Keratinocyte (primary cell): ENCODE data around the gene ALK. TPM values are rescaled to one million over a fixed set of nuclear protein-coding genes. Genes with fewer than 3 reads are reported as not detected.

Experiments
- DNase-seq: peaks from one replicate; pipeline ENCODE4 v3.0.0-alpha.2; 2011; ENCODE audit warnings: low read depth, missing footprints, low spot score
- FAIRE-seq: peaks from 2 replicates; lab custom pipeline; 2011; peaks lifted over from hg19 to GRCh38; lab: Jason Lieb, UNC
- H2AFZ ChIP-seq: 2 replicates; pipeline ENCODE4 v1.6.0; 2012; ENCODE audit warnings: low read length, control low read depth, inconsistent platforms; ENCODE audit not compliant: control insufficient read depth
- H3K27ac ChIP-seq: 2 replicates; pipeline ENCODE4 v1.5.1; 2011; ENCODE audit warnings: low read length; ENCODE audit not compliant: control insufficient read depth, insufficient read depth
- H3K27me3 ChIP-seq: 3 replicates; pipeline ENCODE4 v1.6.0; 2011; ENCODE audit warnings: low read length; ENCODE audit not compliant: control insufficient read depth, insufficient read depth; ENCODE audit errors: extremely low read depth
- H3K36me3 ChIP-seq, 2 experiments: 2 replicates in 1 of 2; 3 replicates in 1 of 2; pipeline ENCODE4 v1.5.1; 2011; ENCODE audit warnings: low read length in 2 of 2, mild to moderate bottlenecking in 1 of 2; ENCODE audit not compliant: control insufficient read depth in 2 of 2, insufficient read depth in 2 of 2; ENCODE audit errors: extremely low read depth in 1 of 2
- H3K4me1 ChIP-seq: 3 replicates; pipeline ENCODE4 v1.5.1; 2011; ENCODE audit warnings: low read length; ENCODE audit not compliant: control insufficient read depth, insufficient read depth; ENCODE audit errors: extremely low read depth
- H3K4me2 ChIP-seq: 3 replicates; pipeline ENCODE4 v1.6.0; 2011; ENCODE audit warnings: low read depth, low read length; ENCODE audit not compliant: control insufficient read depth, insufficient read depth; ENCODE audit errors: extremely low read depth
- H3K4me3 ChIP-seq, 3 experiments: fragments of 200-600 bp in 1 of 3; sonication (generic) in 1 of 3; 2 replicates in 2 of 3; 3 replicates in 1 of 3; pipeline ENCODE4 v1.5.1; 2011 to 2016; ENCODE audit warnings: low read length in 3 of 3, mild to moderate bottlenecking in 3 of 3, control low read depth in 2 of 3, inconsistent platforms in 1 of 3, low read depth in 1 of 3, mixed read lengths in 1 of 3, mixed run types in 1 of 3, moderate library complexity in 1 of 3; ENCODE audit not compliant: control insufficient read depth in 2 of 3, insufficient read depth in 2 of 3; ENCODE audit errors: extremely low read depth in 1 of 3
- H3K79me2 ChIP-seq: 2 replicates; pipeline ENCODE4 v1.6.0; 2012; ENCODE audit warnings: low read length; ENCODE audit not compliant: control insufficient read depth, insufficient read depth
- H3K9ac ChIP-seq: 3 replicates; pipeline ENCODE4 v1.6.0; 2011; ENCODE audit warnings: low read length; ENCODE audit not compliant: control insufficient read depth, insufficient read depth; ENCODE audit errors: extremely low read depth
- H3K9me1 ChIP-seq: 3 replicates; pipeline ENCODE4 v1.6.0; 2011; ENCODE audit warnings: low read length; ENCODE audit not compliant: control insufficient read depth, insufficient read depth; ENCODE audit errors: extremely low read depth
- H3K9me3 ChIP-seq: 2 replicates; pipeline ENCODE4 v1.5.1; 2012; ENCODE audit warnings: low read depth, low read length; ENCODE audit not compliant: control insufficient read depth
- H4K20me1 ChIP-seq: 3 replicates; pipeline ENCODE4 v1.6.0; 2011; ENCODE audit warnings: low read length; ENCODE audit not compliant: control insufficient read depth, insufficient read depth; ENCODE audit errors: extremely low read depth
- CTCF ChIP-seq, 3 experiments: IDR thresholded peaks in 1 of 3; conservative IDR thresholded peaks in 1 of 3; optimal IDR thresholded peaks in 1 of 3; 2 replicates in 2 of 3; 3 replicates in 1 of 3; pipeline versions ENCODE3 to v1.5.1; 2011; ENCODE audit warnings: low read length in 3 of 3, mild to moderate bottlenecking in 3 of 3, moderate library complexity in 2 of 3, control low read depth in 1 of 3, inconsistent platforms in 1 of 3; ENCODE audit not compliant: insufficient read depth in 2 of 3; ENCODE audit errors: extremely low read depth in 1 of 3
- EZH2 ChIP-seq: IDR thresholded peaks from one replicate; pipeline ENCODE4 v1.6.1; 2012; ENCODE audit warnings: inconsistent platforms, mild to moderate bottlenecking, low read length, moderate library complexity
- dilution Hi-C: fragments of 300-500 bp; cut with MboI; formaldehyde crosslinking; loops from one replicate; pipeline ENCODE4 v1.7.0; 2020; ENCODE audit warnings: low sequenced_read_pairs; ENCODE audit not compliant: extremely low pct_ligation_motif_present
- polyA plus RNA-seq, 5 experiments: library from polyadenylated mRNA; depleted of rRNA in 3 of 5; stranded (reverse) in 3 of 5; stranded (forward) in 1 of 5; unstranded in 1 of 5; fragments of >200 nt; gene quantifications; 1 replicate in 1 of 5; 2 replicates in 3 of 5; 3 replicates in 1 of 5; pipeline versions ENCODE4 v1.2.1 to v1.2.3, GENCODE V29; 2011 to 2012; ENCODE audit warnings: missing spikeins in 2 of 5, low read depth in 1 of 5, low replicate concordance in 1 of 5

Gene ALK
- polyA plus RNA-seq, 1 donor (not counting 4 experiments of a cell fraction or from before 2014, with no cell fraction given) = not detected

DNA sequence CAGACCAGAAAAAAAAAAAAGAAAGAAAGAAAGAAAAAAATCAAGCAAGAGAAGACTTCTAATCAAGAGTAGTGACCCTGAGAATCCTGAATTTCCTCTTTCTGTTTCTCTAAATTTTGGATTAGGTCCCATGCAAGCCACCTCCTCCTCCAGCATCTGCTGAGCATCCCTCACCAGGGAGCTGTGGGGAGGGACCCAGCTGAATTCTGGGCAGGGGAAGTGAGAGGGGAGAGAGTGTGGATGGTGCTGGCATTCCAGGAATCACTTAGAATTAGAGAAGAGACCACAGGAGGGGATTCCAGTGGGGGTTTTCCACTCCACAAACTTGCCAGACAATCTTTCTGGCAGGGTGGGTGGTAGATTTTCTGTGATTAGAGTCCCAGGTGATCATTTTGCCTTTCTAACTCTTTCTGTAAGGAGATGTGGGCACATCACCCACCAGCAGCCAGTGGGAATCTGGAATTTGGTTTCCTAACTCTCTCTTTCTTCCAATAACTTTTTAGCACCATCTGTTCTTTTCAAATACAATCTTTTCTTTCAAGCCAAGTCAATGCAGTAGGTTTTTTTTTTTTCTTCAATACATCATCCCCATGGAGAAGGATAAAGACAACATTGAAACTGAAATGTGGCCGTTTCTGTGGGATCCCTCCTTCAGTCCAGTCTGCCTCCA, 526.9 kb downstream of the ALK start:
- no peak overlapping the region for H3K4me3 ChIP-seq
- H4K20me1 ChIP-seq = no peaks in the 10 kb centered on the region
- H3K27me3 ChIP-seq = peaks cover 13% of the 10 kb centered on the region
- no peaks in the 10 kb centered on the region for H3K9me3 ChIP-seq
- no peaks in the 10 kb centered on the region for H3K4me1 ChIP-seq
- H3K4me2 ChIP-seq = no peak overlapping the region
- no peak for TF ChIP-seq CTCF (optimal IDR thresholded peaks at IDR 0.05 in 1 of 3, IDR thresholded peaks at IDR 0.05 in 1 of 3, conservative IDR thresholded peaks at IDR 0.05 in 1 of 3; ENCODE audit: extremely low read depth in 1 of 3, insufficient read depth in 2 of 3, low read length in 3 of 3)
- no peak for TF ChIP-seq EZH2
- dilution Hi-C loops = no loop called here
- no peak for DNase-seq
- no peaks in the 10 kb centered on the region for H3K36me3 ChIP-seq
- H3K9me1 ChIP-seq = no peaks in the 10 kb centered on the region
- no peak overlapping the region for H2AFZ ChIP-seq
- FAIRE-seq = no peak
- H3K79me2 ChIP-seq = no peaks in the 10 kb centered on the region
- no peak overlapping the region for H3K9ac ChIP-seq
- no peak overlapping the region for H3K27ac ChIP-seq

- no peak overlapping the region for H3K4me2 ChIP-seq
- no peak overlapping the region for H3K9ac ChIP-seq
- no peak for TF ChIP-seq EZH2
- no peak for TF ChIP-seq CTCF (optimal IDR thresholded peaks at IDR 0.05 in 1 of 3, IDR thresholded peaks at IDR 0.05 in 1 of 3, conservative IDR thresholded peaks at IDR 0.05 in 1 of 3; ENCODE audit: extremely low read depth in 1 of 3, insufficient read depth in 2 of 3, low read length in 3 of 3)
- peaks cover 8% of the 10 kb centered on the region for H3K27me3 ChIP-seq
- H3K79me2 ChIP-seq = no peaks in the 10 kb centered on the region
- no peaks in the 10 kb centered on the region for H3K9me1 ChIP-seq
- H4K20me1 ChIP-seq = no peaks in the 10 kb centered on the region
- no peaks in the 10 kb centered on the region for H3K36me3 ChIP-seq
- H2AFZ ChIP-seq = no peak overlapping the region
- H3K4me3 ChIP-seq = no peak overlapping the region
- DNase-seq (no peak), FAIRE-seq (no peak)
- H3K4me1 ChIP-seq = no peaks in the 10 kb centered on the region
- dilution Hi-C loops = no loop called here
- no peaks in the 10 kb centered on the region for H3K9me3 ChIP-seq
- H3K27ac ChIP-seq = no peak overlapping the region
Measured at GRCh38 chr2:29393676-29394075, 527.7 kb downstream of the ALK start.
